HTR-8/SVneo (cell line): ENCODE data around the gene ARL15.

ENCODE experiments used
- DNase-seq: peaks from one replicate; pipeline ENCODE4 v3.0.0; 2011; ENCODE audit warnings: low spot score, mixed read lengths; ENCODE audit not compliant: insufficient read length
- FAIRE-seq: peaks from 2 replicates; lab custom pipeline; 2011; peaks lifted over from hg19 to GRCh38; lab: Jason Lieb, UNC

The ARL15 gene

DNA sequence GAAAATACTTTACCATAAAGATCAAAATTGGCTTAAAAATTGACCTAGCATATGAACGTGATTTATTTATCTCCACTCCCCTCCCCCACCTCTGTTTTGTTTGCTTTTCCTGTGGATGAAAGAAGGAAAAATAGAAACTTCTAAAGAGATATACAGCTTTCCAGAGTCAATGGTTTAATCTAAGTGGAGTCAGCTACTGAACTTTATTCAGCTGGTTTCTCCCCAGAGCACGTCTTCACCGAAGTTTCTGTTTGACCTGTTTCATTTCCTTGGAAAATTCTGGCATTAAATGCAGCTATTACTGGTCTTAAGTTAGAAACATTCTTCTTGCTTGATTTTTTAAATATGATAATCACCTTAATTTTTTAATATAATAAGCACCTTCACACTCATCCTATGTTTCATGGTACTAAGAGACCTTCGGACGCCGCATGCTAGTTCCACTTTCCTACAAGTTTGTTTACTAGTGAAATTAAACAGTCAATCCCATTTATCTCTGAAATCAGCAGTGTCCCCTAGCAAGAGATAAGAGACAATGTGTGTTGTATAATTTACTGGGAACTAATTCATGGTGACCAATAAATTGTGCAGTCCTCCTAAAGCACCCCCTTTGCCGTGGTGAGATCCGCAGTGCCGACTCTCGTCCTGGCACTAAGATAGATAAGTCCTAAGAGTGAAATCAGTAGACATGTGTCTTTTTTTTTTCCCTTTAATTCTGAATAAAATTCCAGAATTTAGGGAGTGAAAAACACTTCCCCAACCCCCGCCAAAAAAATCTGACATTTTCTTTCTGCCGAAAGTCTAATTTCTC lies 89.9 kb downstream of the ARL15 start:
- DNase-seq (no peak), FAIRE-seq (no peak)

- no peak for FAIRE-seq
- peak; percentile 61 for DNase-seq
These were observed 92.4 kb downstream of the ARL15 start for GRCh38 chr5:54217826-54218503.

DNA sequence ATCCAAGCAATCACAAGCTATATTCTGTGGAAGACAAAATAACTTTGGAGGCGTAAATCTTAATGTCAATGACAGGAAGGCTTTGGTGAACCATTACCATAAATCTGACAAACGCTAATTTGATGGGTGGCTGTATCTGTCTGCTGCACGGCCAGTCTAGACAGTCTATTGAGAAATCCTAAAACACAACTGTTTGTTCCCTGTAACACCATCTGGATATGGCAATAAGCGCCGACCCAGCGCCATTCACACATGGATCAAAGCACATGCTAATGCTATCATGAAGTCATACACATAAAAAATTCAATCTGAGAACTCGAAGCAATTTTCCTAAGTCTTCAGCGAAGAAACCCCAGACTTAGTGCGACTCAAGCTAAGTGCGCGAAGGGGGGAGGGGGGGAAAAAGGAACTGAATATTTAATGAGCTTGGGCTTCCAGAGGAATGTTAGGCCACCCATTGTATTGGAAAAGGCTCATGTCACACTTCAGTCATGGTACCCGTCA lies 95.1 kb downstream of the ARL15 start:
- FAIRE-seq (no peak), DNase-seq (no peak)

DNA sequence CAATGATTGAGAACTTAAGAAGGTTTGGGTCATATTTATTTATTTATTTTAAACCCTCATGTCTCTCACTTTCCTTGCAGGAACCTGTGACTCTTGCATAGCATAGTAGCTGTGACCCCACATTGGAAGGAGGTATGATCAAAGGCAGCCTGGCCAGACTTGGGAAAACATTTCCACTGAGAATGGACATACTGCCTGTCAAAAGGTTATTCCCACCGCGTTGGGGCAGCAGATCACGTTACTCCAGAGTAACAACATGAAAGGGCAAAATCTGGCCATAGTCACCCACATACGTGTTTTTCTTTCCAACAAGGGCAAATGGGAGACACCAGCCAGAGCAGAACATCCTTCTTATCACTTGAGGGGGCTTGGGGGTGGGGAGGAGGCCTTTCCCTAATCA lies 95.7 kb downstream of the ARL15 start:
- DNase-seq = no peak
- FAIRE-seq = no peak

- FAIRE-seq (no peak), DNase-seq (no peak)
These were observed 98.0 kb downstream of the ARL15 start for GRCh38 chr5:54212331-54212730.

GRCh38 chr5:54211912-54212311 lies 98.5 kb downstream of the ARL15 start:
- FAIRE-seq (no peak), DNase-seq (no peak)

DNA sequence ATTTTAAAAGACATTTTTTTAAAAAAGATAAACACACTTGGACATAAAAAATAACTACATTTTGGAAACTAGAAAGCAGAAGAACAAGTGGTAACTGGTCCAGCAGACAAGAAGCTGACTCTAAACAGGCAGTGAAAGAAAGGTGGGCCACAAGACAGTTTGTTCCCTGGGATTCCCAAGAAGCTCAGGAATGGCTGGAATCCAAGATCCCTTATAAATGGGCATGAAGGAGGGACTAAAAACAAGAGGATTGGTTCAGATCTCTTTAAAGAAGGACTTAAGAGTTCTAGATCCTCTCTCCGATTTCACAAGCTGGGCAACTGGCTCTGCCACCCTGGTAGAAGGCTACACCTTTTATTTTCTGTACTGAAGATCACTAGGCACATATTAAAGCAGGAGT lies 102.8 kb downstream of the ARL15 start:
- no peak for DNase-seq
- no peak for FAIRE-seq

GRCh38 chr5:54206580-54207229 lies 103.7 kb downstream of the ARL15 start:
- DNase-seq (no peak), FAIRE-seq (no peak)

DNA sequence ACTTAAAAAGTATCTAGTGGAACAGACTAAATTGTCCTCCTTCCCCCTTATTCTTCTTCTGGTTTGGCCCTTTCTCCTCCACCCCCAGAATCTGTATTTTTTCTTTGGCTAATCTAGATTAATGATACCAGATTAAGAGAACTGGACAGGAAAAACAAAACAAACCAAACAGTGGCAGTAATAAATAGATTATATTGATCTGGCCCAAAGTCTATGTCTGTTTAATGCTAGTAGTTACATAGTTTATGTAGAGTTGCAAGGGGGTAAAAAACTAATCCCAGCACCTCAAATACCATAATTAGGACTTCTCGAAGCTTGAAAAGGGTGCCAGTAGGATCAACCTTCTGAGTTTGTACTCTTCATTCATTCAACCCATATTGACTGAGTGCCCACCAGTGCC lies 104.5 kb downstream of the ARL15 start:
- DNase-seq = no peak
- no peak for FAIRE-seq

- DNase-seq (no peak), FAIRE-seq (no peak)
These were observed 104.9 kb downstream of the ARL15 start for GRCh38 chr5:54205453-54205852.

GRCh38 chr5:54197018-54197417 lies 113.4 kb downstream of the ARL15 start:
- DNase-seq (no peak), FAIRE-seq (no peak)

DNA sequence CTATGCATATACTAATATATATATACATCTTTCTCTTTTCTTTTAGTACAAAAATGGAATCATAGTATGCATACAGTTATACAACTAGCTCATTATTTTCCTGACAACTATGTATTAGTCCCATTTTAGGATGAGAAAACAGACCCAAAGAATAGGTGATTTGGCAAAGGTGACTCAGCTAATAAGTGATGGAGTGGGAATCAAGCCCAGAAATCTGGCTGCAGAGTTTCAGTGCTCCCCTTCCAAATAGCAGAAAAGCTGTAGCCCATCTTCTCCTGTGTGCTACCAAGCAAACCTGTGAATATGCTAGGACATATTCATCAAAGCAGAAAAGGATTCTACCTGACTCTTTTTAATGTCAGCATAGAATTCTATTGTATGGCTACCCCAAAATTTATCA lies 114.7 kb downstream of the ARL15 start:
- DNase-seq (no peak), FAIRE-seq (no peak)

- FAIRE-seq (no peak), DNase-seq (no peak)
These were observed 116.1 kb downstream of the ARL15 start for GRCh38 chr5:54194318-54194717.

- DNase-seq = no peak
- no peak for FAIRE-seq
These were observed 122.7 kb downstream of the ARL15 start for GRCh38 chr5:54187694-54188093.

DNA sequence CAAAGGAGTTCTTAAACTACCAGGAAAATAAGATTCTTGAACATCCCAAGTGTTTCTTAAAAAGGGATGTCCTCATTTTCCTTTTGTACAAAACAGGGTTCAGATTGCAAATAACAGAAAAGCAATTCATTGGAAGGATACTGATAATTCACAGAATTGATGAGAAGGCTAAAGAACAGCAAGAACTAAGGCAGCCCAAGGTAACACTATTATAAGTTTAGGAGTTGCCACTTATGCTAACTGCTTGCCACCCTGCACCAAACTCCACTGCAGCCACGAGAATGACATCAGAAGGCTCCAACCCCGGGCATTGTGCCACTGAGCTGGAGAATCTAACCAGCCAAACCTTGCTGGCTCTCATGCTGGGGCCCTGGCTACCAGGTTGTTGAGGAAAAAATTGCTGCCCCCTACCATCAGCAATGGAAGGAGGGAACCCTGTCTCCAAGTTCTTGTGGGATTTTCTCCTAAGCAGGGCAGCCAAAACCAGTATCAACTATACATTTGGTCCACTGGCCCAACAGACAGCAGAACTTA lies 123.4 kb downstream of the ARL15 start:
- no peak for DNase-seq

GRCh38 chr5:54186108-54186507 lies 124.3 kb downstream of the ARL15 start:
- DNase-seq = no peak
- FAIRE-seq = no peak

More for the DNA sequence above, 123.4 kb downstream of the ARL15 start:
- no peak for FAIRE-seq

DNA sequence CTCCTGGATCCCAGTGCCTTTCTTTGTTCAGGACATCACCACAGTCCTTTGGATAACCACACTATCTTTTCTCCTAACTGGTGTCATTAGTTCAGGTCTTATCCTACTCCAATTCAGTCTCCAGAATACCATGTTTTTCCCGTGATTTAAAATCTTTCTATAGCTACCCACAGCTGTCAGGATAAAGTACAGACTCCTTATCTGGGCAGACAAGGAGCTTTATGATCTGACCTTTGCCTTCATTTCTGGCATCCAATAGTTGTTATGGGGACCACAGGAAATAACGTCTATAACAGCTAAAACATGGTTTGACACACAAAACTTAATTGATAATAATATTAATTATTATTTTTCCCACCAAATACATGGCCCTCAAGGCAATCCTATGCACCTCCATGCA lies 125.6 kb downstream of the ARL15 start:
- no peak for DNase-seq
- no peak for FAIRE-seq

DNA sequence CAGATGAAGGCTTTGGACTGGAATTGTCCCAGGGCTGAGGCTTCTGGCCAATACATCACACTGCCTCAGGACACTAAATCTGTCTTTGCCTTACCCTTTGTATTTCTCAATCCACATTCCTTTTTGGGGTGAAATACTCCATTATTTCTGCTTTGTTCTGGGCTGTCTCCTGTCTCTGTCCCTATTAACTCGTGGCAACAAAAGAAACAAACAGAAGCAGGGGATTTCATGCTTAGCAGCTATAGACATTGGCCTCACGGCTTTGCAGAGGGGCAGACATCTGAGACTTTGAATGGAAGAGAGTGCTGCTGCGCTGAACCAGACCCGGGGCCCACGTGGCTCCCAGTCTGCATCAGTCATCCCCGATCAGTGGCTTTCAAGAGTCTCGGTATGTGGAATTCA lies 129.7 kb downstream of the ARL15 start:
- FAIRE-seq = no peak

DNA sequence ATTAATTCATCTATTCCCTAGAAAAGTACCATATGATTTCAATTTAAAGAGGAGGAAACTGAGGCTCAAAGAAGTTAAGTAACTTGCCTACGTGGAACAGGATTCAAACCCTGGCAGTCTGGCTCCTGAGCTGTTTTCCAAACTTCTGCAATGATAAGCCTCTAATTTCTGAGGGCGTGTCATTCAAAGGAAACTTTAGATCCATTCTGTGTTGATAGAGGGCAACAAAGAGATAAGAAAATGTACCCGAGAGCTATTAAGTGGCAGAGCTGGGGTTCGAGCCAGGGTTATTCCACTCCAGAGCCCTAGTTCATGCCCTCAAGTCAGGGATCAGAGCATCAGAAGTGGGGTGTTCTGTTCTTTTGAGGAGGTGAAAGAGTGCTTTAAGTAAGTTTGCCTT lies 131.4 kb downstream of the ARL15 start:
- DNase-seq (no peak), FAIRE-seq (no peak)

More for the DNA sequence above, 129.7 kb downstream of the ARL15 start:
- DNase-seq = no peak

GRCh38 chr5:54178207-54178606 lies 132.2 kb downstream of the ARL15 start:
- DNase-seq (no peak), FAIRE-seq (no peak)

DNA sequence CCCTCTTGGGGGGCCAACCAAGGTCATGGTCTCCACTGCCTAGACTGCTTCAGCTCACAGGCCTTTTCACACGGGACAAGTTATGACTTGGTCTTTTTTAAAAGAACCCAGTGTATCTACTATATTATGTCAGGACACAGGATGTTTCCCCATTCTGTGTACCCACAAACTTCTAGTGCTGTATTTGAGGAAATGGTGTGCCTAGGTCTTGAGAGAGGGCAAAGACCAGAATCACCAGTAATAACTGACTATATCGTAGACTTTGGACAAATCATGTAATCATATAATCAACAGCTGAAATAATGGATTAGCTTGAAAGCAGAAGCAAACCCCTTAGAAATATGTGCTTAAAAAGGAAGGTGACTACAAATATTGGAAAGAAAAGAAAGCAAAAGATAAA lies 133.3 kb downstream of the ARL15 start:
- DNase-seq (no peak), FAIRE-seq (no peak)
